NCI-H82 (cell line): ENCODE results near the gene TTBK2.

Experiments used
- DNase-seq: peaks from one replicate; lab custom pipeline; 2025; lab: John Stamatoyannopoulos, UW

TTBK2 gene

GRCh38 chr15:42726114-42726513 is 194.5 kb downstream of the TTBK2 start:
- peak; percentile 29 for DNase-seq

GRCh38 chr15:42725331-42725903 is 195.2 kb downstream of the TTBK2 start:
- DNase-seq = no peak

- DNase-seq = no peak
Observed at GRCh38 chr15:42724276-42724675, 196.3 kb downstream of the TTBK2 start.

GRCh38 chr15:42723068-42723467 is 197.5 kb downstream of the TTBK2 start:
- DNase-seq = peak; percentile 71

GRCh38 chr15:42721916-42722315 is 198.7 kb downstream of the TTBK2 start:
- DNase-seq = no peak

- no peak for DNase-seq
Observed at GRCh38 chr15:42721016-42721415, 199.6 kb downstream of the TTBK2 start.

- peak; percentile 29 for DNase-seq
Observed at GRCh38 chr15:42720071-42720470, 200.5 kb downstream of the TTBK2 start.

- no peak for DNase-seq
Observed at GRCh38 chr15:42719043-42719442, 201.5 kb downstream of the TTBK2 start.

- no peak for DNase-seq
Observed at GRCh38 chr15:42716626-42717025, 204.0 kb downstream of the TTBK2 start.

- DNase-seq = no peak
Observed at GRCh38 chr15:42716125-42716524, 204.5 kb downstream of the TTBK2 start.

- DNase-seq = no peak
Observed at GRCh38 chr15:42712584-42712983, 208.0 kb downstream of the TTBK2 start.

GRCh38 chr15:42711746-42712145 is 208.8 kb downstream of the TTBK2 start:
- DNase-seq = no peak

- no peak for DNase-seq
Observed at GRCh38 chr15:42710662-42711061, 209.9 kb downstream of the TTBK2 start.

- DNase-seq = no peak
Observed at GRCh38 chr15:42707873-42708544, 212.6 kb downstream of the TTBK2 start.

- no peak for DNase-seq
Observed at GRCh38 chr15:42707068-42707467, 213.5 kb downstream of the TTBK2 start.

- DNase-seq = no peak
Observed at GRCh38 chr15:42705336-42705735, 215.2 kb downstream of the TTBK2 start.

- DNase-seq = peak; percentile 87
Observed at GRCh38 chr15:42704492-42704926, 216.1 kb downstream of the TTBK2 start.

GRCh38 chr15:42696626-42697025 is 224.0 kb downstream of the TTBK2 start:
- no peak for DNase-seq

- no peak for DNase-seq
Observed at GRCh38 chr15:42695527-42696071, 225.0 kb downstream of the TTBK2 start.

- no peak for DNase-seq
Observed at GRCh38 chr15:42694398-42694797, 226.2 kb downstream of the TTBK2 start.

- no peak for DNase-seq
Observed at GRCh38 chr15:42693942-42694341, 226.6 kb downstream of the TTBK2 start.

GRCh38 chr15:42693496-42693895 is 227.1 kb downstream of the TTBK2 start:
- DNase-seq = no peak

- no peak for DNase-seq
Observed at GRCh38 chr15:42692997-42693396, 227.6 kb downstream of the TTBK2 start.

- DNase-seq = no peak
Observed at GRCh38 chr15:42692536-42692935, 228.0 kb downstream of the TTBK2 start.
